Measurements from ENCODE around the gene SLC34A3.

SLC34A3 gene

GRCh38 chr9:137275588-137276472 lies 45.1 kb downstream of the SLC34A3 start:
- no peak for DNase-seq (ENCODE audit: low read depth in 2 of 2)

GRCh38 chr9:137276473-137277328 lies 46.0 kb downstream of the SLC34A3 start:
- DNase-seq (ENCODE audit: low read depth in 2 of 2), result no peak

- DNase-seq (ENCODE audit: low read depth in 2 of 2), result no peak
Measured at GRCh38 chr9:137277329-137278041, 46.8 kb downstream of the SLC34A3 start, which contains the start of gene TOR4A. Gene TOR4A, plus strand, starts transcription at chr9:137277726. Its CDS starts 964 bp downstream, at chr9:137278690.

GRCh38 chr9:137278061-137278701 lies 47.5 kb downstream of the SLC34A3 start:
- DNase-seq (ENCODE audit: low read depth in 2 of 2), result no peak

- DNase-seq (ENCODE audit: low read depth in 2 of 2), result no peak
Measured at GRCh38 chr9:137278721-137279711, 48.3 kb downstream of the SLC34A3 start.

- no peak for DNase-seq (ENCODE audit: low read depth in 2 of 2)
Measured at GRCh38 chr9:137279741-137280473, 49.2 kb downstream of the SLC34A3 start.

GRCh38 chr9:137280474-137281344 lies 50.0 kb downstream of the SLC34A3 start:
- no peak for DNase-seq (ENCODE audit: low read depth in 2 of 2)

- no peak for DNase-seq (ENCODE audit: low read depth in 2 of 2)
Measured at GRCh38 chr9:137281345-137282116, 50.8 kb downstream of the SLC34A3 start.
